Activated naive CD4-positive, alpha-beta T cell (primary cell): Measurements from ENCODE around the gene CFAP206.

Experiments used
- DNase-seq, 4 experiments: peaks; one replicate each; lab custom pipeline; 2025; lab: John Stamatoyannopoulos, UW

CFAP206 gene

GRCh38 chr6:87407901-87408720, at the start of gene CFAP206:
CFAP206 (plus strand) TSS chr6:87407972; CDS start chr6:87409840, 1,868 bp downstream.
- peak; percentile 51 to 70 (median 68) for DNase-seq

- DNase-seq: no peak
Observed at GRCh38 chr6:87364602-87365252, 43.0 kb upstream of the CFAP206 start.

- no peak for DNase-seq
Observed at GRCh38 chr6:87366072-87366827, 41.5 kb upstream of the CFAP206 start.

- no peak for DNase-seq
Observed at GRCh38 chr6:87366899-87367298, 40.9 kb upstream of the CFAP206 start.

- DNase-seq: no peak
Observed at GRCh38 chr6:87373377-87373776, 34.4 kb upstream of the CFAP206 start.

- DNase-seq: no peak
Observed at GRCh38 chr6:87375315-87375714, 32.5 kb upstream of the CFAP206 start.

GRCh38 chr6:87376643-87377042, 31.1 kb upstream of the CFAP206 start:
- no peak for DNase-seq

GRCh38 chr6:87378947-87379346, 28.8 kb upstream of the CFAP206 start:
- no peak for DNase-seq

- no peak for DNase-seq
Observed at GRCh38 chr6:87382861-87383260, 24.9 kb upstream of the CFAP206 start.

- DNase-seq: no peak
Observed at GRCh38 chr6:87384038-87384437, 23.7 kb upstream of the CFAP206 start.

GRCh38 chr6:87384449-87384848, 23.3 kb upstream of the CFAP206 start:
- DNase-seq: no peak

- DNase-seq: no peak
Observed at GRCh38 chr6:87391334-87391733, 16.4 kb upstream of the CFAP206 start.

GRCh38 chr6:87393026-87393622, 14.6 kb upstream of the CFAP206 start:
- DNase-seq: peak in 1 of 4 experiments; percentile 1

GRCh38 chr6:87395431-87395830, 12.3 kb upstream of the CFAP206 start:
- DNase-seq: no peak

- no peak for DNase-seq
Observed at GRCh38 chr6:87396595-87397392, 11.0 kb upstream of the CFAP206 start.

GRCh38 chr6:87397656-87398055, 10.1 kb upstream of the CFAP206 start:
- DNase-seq: no peak

GRCh38 chr6:87401832-87402231, 5.9 kb upstream of the CFAP206 start:
- no peak for DNase-seq

GRCh38 chr6:87407561-87407900, 241 bp upstream of the CFAP206 start:
- no peak for DNase-seq

- DNase-seq: no peak
Observed at GRCh38 chr6:87408721-87409155, 966 bp downstream of the CFAP206 start.

GRCh38 chr6:87419266-87419665, 11.5 kb downstream of the CFAP206 start:
- no peak for DNase-seq

- no peak for DNase-seq
Observed at GRCh38 chr6:87420360-87420759, 12.6 kb downstream of the CFAP206 start.
